Measurements from ENCODE around the gene HCFC1.

DNA sequence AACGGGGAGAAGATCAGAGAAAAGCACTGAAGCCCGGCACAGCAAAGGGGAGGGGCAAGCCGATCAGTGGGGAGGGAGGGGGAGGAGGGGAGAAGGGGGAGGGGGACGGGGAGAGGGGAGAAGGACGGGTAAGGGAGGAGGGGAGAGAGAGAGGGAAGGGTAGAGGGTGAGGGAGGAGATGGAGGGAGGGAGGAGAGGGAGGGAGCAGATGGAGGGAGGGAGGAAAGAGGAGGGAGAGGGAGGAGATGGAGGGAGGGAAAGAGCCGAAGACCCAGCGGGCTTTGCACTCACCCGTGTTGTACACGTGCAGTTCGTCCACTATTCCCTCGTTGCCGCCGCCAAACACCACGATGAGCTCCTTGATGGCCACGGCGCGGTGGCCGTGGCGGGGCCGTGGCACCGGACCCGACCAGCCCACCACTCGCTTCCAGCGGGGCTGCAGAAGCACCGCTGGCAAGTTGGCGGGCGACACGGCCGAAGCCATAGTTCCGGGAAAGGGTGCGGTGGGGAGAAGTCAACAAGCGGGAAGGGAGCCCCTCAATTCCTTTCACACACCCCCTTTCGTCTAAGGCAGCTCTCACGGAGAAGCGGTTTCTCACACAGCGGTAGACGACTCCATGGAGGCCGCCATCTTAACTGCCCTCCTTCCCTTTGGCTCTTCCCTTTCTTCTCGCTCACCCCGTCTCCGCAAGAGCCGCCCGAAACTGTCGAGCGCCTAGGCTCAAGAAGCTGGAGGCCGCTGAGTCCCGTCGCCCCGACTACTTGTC, 1.1 kb downstream of the HCFC1 start:
- TF ChIP-seq CTCF (IDR thresholded peaks at IDR 0.05), result no peak
- no peak for TF ChIP-seq POLR2A (IDR thresholded peaks at IDR 0.05)

All from right lobe of liver (tissue), 4 donors.